Lower leg skin (tissue), 3 donors: ENCODE results near the gene TEAD3.

Experiments used
- CTCF ChIP-seq, 3 donors: fragments of 450-650 bp; IDR thresholded peaks; one replicate each; pipeline ENCODE4 v1.5.1; 2016; ENCODE audit warnings: antibody characterized with exemption in 3 of 3, mild to moderate bottlenecking in 3 of 3, moderate library complexity in 2 of 3
- POLR2A ChIP-seq, 2 donors: fragments of 450-650 bp; IDR thresholded peaks; one replicate each; pipeline ENCODE4 v1.6.1; 2016 to 2017; ENCODE audit warnings: antibody characterized with exemption in 2 of 2, mild to moderate bottlenecking in 1 of 2, moderate library complexity in 1 of 2

- TF ChIP-seq POLR2A (IDR thresholded peaks at IDR 0.05) (no peak), CTCF (IDR thresholded peaks at IDR 0.05) (no peak)
Observed at GRCh38 chr6:35543459-35544193, 46.7 kb upstream of the TEAD3 start.
